ENCODE results near the gene RPS19.

RPS19 gene

DNA sequence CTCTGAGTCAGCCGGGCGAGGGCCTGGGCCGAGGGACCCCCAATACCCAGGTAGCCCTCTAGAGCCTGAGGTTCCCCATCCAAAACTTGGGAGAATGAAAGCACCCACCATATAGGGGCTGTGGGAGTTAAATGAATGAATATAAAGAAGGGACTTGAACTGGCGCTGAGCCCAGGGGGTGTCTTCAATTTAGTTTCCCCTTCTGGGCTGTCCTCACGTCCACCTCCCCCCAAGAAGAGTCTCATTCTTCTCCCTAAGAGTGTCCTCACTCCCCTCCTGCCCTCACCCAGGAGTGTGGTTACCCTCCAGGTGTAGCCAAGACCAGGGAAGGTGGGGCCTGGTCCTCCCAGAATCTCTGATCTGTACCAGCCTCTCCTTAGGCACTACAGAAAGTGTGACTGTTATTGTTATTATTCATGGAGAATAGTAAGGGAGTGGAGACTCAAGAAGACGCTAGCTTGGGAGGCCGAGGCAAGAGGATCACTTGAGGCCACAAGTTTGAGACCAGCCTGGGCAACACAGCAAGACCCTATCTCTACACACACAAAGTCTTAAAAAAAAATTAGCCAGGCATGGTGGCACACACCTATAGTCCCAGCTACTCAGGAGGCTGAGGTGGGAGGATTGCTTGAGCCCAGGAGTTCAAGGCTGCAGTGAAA is 19.7 kb downstream of the RPS19 start:
- DNase-seq: no peak

DNA sequence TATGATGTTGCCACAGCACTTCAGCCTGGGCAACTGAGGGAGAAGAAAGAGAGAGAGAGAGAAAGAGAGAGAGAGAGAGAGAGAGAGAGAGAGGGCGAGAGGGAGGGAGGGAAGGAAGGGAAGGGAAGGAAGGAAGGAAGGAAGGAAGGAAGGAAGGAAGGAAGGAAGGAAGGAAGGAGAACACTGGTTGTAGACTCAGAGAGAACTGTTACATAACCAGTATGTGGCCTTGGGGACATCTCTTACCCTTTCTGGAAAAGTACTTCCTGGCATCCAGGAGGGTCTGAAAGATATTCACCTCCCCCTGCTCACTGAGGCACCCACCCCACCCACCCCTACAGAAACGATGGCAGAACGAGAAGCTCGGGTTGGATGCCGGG is 20.3 kb downstream of the RPS19 start:
- DNase-seq: no peak

DNA sequence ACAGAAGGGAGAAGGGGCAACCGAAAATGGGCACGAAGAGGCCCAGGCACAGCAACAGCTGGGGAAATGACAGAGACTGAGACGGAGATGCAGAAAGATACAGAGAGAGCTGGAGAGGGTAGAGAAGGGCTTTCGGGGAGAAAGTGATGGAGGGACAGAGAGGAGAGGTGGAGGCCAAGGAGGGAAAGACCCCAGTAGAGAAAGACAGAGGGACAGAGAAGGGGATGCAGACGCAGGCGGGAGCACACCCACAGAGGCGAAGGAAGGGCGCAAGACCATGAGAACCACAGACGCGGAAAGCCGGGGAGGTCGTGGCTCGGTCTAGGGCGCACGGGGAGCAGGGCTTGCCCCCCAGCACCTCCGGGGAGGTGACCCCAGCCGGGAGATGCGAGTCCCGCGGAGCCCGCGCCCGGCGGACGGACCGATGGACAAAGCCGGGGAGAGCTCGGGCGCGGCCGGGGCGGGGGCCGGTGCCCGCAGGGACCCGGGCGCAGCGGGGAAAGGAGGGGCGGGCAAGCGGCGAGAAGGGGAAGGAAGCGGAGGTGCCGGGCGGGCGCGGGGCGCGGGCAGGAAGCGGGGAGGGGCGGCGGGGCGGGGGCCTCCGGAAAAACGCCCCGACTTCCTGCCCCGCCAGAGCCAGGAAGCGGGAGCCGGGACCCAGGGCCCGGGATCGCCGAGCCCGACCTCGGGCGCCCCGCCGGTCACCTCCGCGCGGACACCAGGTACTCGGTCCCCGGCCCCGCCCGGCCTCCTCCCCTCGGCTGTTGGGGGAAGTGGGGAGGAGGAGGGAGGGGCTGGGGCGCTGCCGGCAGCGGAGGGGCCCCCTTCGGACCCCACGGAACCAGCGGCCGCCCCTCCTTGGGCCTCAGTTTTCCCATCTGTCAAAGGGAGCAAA is 22.8 kb downstream of the RPS19 start, which contains the start of gene ARHGEF1:
Gene ARHGEF1 (plus strand): TSS at position 617 of the 895 bp plus-strand sequence. CDS start 4,899 bp downstream, outside the sequence.
- DNase-seq: no peak

DNA sequence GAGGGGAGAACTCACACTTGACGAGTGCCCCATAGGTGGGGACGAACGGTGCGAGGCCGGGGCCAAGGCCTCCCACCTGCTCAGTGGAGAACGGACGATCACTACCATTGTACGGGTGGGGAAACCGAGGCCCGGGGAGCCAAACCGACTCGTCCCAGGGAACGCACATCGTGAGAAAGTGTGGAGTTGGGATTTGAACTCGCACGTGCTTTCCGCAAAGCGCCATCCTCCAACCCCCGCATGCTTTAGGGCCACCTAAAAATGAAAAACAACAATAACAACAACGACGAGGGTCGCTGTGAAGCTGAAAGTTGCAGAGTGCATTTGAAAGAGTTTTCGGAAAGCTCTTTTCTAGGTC is 23.4 kb downstream of the RPS19 start:
- no peak for DNase-seq

DNA sequence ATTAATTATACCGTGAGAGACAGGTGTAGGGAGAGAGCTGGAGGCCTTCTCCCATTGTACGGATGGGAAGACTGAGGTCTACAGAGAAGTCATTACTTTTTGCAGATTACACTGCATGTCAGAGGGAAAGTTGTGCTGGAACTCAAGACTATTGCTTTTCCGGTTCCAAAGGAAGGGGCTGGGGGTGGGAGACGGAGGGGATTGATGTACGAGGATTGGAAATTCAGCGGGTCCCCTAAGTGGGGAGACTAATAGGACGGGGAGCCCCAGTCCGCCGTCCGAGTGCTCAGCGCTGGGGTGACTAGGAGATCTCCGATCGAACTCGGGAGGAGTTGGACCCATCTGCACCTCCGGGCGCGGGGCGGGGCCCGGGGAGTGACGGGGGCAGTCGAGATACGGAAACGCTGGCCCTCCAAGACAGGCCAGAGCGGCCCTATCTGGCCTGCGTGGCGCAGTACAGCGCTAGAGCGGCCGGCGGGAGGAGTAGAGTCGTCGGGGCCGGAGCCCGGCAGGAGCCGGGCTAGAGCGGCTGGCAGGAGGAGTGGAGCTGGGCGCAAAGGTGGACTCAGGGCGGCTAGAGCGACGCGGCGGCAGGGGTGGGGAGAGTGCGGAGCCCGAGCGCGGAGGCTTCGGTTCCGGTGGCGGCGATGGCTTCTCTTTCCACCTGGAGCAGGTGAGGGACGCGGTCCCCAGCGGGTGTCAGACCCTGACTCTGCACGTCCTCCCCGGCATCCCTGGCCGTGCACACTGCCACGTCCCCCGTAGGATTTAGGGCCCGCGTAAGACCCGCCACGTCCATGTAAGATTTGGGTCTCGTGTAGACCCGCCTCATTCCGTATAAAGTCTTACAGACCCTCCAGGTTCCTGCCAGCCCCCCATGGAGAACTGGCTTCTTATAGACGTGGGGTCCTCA is 24.0 kb downstream of the RPS19 start:
- DNase-seq: peak; percentile 99

DNA sequence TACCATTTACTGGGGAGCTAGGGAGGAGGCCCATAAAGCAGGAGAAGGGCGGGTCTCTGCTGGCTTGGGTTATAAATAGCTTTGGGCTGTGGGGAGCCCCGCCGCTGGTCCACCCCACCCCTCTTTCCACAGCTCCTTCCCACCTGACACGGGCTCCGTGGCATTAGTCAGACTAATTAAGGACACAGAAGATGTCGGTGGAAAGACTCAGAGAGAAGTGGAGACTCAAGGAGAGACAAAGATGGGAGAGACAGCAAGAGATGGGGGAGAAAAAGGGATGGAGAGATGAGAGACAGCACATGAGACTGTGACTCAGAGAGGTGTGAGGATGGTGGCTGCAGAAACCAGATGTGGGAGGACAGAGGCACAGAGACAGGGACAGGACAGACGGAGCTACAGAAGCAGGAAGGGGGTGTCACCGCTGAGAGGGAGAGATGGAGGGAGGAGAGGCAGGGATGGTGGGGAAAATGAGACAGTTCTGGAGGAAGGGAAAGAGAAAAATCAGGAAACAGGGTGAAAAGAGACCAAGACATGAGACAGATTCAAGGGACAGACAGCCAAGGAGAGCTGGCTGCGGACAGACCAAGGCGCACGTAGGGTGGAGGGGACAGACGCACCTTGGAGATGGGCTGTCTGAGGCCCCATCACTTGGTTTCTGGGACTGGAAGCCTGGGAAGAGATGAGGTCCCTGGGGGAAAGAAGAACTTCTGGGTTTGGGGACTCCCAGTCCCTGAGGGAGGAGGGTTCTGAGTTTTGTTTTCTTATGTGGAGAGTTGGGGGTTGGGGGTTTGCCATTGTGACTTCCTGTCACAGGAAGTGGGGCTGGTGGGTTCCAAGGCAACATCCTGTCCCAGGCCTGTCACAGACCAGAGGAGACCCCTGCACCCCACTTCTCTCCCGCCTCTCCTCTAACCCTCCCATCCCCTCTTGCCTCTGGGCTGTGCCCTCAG is 27.0 kb downstream of the RPS19 start:
- DNase-seq: no peak

DNA sequence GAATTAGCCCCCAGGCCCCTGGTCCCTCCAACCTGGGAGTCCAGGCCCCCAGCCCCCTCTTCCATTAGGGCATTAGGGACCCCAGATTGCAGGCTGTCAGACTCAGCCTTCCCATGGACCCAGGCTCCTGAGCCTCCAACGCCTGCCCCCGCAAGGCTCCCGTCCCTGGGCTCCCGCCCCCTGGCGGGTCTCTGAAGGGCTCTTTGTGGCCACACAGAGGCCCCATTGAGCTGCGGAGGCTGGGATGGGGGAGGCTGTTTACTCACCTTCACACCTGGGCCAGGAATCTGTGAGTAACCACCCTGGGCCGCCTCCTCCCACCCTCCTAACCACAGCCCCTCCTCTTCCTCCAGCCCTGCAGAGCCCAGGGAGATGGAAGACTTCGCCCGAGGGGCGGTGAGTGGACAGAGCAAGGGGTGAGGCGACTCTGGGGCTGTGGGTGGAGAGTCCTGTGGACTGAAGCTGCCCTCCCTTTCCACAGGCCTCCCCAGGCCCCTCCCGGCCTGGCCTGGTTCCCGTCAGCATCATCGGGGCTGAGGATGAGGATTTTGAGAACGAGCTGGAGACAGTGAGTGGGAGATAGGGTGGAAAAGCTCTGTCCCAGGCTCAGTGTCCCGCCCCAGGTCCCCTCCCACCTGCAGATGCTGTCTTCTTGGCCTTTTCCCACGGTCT is 27.8 kb downstream of the RPS19 start:
- peak; percentile 39 for DNase-seq

DNA sequence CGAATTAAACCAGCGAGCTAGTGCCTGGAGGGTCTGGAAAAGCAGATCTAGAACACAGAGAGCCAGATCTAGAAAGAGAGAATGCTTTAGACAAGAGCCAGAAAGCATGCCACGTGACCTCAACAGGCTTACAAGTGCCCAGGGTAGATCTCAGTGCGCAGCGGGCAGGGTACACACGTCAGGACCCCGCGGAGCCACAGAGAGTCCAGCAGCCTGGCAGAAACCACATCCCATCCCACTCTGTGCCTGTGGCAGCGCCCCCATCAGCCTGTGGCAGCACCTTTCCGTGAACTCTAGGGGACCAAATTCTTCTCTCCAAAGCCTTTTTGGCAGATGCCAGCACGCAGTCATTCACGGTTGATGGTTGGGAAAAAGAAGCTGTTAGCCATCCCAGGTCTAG is 28.9 kb downstream of the RPS19 start:
- no peak for DNase-seq

DNA sequence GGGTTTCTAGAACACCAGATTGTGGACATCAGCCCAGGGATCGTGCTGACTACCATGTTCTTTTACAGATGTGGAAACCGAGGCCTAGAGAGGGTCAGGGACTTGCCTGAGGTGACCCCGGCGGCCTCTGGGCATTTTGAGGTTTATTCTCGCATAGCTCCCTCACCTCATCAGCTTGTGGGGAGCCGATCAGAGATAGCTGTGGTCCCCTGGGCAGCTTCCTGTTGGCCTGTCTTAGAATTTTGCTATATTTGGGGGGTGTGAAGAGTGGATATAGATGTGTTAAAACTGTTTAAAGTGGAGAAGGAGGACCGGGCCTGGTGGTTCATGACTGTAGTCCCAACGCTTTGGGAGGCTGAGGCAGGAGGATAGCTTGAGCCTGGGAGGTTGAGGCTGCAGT is 29.8 kb downstream of the RPS19 start:
- no peak for DNase-seq

DNA sequence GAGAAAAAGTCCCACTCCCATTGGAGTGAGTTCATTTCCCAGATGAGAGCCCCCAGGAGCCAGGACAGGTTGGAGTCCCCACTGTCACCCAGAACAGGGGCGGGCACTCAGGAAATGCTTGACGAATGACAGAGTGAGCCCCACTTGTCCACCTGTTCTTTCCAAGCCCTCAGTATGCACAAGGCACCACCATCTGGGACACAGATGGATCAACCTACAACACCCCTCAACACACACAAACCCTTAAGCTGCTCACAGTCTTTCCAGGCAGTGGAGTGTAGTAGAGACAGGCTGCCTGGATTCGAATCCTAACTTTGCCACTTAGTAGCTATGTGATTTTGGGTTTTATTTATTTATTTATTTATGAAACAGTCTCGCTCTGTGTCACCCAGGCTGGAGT is 30.9 kb downstream of the RPS19 start:
- no peak for DNase-seq

DNA sequence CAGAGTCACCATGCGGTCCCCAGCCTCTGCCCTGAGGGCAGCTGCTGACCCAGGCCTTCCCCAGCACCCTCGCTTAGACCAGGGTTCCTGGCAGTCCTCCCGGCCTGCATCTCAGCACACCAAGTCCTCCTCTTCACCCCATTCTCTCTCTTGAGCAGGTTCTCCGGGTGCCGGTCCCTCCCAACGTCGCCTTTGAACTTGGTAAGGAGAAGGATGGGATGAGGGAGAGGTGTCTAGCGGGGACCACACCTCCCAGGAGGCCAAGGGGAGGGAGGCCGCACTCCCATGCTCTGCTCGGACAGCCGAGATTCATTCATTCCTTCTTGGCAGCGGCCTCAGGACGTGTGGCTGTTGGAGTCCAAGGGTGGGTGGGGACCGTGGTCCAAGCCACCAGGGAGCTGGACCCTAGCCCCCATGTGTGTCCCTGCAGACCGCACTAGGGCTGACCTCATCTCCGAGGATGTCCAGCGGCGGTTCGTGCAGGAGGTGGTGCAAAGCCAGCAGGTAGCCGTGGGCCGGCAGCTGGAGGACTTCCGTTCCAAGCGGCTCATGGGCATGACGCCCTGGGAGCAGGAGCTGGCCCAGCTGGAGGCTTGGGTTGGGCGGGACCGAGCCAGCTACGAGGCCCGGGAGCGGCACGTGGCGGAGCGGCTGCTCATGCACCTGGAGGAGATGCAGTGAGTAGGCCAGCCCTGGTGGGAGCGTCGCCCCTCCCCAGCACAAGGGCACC is 32.3 kb downstream of the RPS19 start:
- no peak for DNase-seq

DNA sequence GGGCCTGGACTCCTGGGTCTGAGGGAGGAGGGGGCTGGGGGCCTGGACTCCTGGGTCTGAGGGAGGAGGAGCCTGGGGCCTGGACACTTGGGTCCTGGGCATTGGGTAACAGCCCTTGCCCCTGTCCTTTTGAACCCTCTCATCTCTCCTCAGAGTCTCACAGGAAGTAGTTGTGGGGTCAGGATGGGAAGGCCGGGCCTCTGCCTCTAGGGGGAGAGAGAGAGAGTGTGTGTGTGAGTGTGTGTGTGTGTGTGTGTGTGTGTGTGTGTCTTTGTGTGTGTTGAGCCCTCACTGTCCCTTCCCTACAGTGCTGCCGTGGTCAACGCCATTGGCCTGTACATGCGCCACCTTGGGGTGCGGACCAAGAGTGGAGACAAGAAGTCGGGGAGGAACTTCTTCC is 33.8 kb downstream of the RPS19 start:
- DNase-seq: no peak

DNA sequence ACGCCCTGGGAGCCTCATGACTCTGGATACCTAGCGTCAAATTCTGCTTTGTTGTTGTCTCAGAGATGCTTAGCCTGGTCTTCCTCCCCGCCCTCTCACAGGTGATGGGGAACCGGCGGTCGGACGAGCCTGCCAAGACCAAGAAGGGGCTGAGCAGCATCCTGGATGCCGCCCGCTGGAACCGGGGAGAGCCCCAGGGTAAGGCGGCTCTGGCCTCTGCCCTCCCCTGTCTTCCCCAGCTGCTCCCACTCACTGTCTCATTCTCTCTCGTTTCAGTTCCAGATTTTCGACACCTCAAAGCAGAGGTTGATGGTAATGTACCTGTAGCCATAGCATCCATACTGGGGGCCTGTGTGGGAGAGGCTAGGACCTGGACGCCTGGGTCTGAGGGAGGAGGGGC is 34.3 kb downstream of the RPS19 start:
- DNase-seq: no peak

DNA sequence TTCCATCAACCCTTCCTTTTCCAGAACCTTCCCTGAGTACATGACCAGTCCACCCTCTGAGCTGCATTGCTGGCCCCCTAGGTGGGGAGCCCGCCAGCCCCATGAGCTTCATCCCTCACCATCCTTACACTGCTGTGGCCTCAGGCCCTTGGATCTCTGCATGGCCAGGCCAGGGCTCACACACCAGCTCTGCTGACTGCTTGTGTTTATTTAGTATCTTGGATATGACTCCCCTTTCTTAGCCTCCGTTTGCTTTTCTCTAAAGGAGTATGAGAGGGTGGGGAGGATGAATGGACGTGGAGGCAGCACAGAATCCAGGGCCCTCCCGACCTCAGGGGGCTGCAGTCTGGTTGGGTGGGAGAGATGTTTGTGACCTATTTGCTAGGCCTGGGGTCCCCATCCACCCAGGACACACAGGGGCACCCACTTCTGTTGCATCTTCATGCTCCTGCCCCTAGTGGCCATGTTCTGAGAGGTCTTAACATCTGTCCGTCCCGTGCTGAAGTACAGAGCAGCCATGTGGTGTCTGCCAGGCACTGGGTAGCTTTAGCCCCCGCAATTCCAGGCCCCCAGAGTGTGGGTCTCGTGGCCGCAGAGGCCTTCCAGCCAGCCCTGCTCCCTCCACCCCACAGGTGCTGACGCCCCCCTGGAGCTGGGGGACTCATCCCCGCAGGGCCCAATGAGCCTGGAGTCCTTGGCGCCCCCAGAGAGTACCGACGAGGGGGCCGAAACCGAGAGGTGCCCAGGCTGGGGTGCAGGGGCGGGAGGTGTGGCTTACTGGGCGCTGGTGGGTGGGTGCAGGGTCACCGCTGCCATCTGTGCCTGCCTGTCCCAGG is 35.9 kb downstream of the RPS19 start:
- no peak for DNase-seq

DNA sequence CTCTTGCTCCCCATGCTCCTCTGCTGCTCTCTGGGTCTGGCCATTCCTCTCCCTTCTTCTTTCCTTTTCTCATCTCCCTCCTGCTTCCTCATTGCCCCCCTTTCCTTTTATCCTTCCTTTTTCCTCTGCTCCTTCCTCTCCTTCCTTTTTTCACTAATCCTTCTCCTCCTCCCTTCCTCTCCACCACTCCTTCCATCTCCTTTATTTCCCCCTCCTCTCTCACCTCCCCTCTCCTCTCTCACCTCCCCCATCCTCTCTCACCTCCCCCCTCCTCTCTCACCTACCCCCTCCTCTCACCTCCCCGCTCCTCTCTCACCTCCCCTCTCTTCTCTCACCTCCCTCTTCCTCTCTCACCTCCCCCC is 36.5 kb downstream of the RPS19 start:
- no peak for DNase-seq

DNA sequence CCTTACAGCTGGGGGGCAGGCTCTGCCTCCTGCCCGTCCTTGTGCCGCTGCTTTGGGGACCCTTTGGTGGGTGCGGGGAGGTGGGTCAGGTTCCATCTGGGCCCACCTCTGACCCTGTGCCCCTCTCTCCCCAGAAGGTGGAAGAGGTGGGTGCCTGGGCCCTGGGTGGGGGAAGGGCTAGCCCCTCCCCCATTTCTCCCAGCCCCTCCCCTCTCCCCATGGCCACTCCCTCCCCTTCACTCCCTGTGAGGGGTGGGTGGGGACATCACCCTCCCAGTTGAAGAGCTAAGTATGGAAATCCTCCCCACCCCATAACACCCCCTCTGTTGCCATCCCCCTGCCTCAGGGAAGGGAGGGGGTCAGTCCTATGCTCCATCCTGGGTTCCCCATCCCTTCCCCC is 37.1 kb downstream of the RPS19 start:
- no peak for DNase-seq

DNA sequence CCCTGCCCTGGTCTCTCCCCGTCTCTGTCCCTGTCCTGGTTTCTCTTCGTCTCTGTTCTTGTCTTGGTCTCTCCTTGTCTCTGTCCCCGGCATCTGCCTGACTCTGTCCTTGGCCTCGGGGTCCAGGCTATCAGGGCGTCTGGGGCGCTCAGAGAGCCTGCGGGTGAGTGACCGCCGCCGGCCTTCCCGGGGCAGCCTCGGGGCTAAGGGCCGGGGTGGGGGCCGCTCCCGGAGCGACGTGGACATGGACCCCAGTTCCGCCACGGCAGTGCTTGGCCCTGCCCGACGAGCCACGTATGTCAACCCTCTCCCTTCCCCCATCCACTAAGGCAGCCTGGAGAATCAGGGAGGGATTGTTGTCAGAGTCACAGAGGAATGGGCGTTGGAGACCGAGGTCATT is 37.8 kb downstream of the RPS19 start:
- no peak for DNase-seq

DNA sequence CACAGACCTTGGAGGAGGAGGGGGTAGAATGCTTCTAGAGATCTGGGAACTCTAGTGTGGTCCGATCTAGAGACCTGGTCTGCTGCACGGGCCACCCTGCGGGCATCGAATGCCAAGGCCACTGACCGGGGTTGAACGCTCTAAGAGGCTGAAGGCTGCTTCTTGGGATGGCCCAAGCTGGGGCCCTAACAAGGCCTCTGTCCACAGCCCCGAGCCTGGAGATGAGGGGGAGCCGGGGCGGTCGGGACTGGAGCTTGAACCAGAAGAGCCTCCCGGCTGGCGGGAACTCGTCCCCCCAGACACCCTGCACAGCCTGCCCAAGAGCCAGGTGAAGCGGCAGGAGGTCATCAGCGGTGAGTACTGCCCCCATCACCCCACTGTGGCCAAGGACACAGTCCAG is 38.2 kb downstream of the RPS19 start:
- no peak for DNase-seq

DNA sequence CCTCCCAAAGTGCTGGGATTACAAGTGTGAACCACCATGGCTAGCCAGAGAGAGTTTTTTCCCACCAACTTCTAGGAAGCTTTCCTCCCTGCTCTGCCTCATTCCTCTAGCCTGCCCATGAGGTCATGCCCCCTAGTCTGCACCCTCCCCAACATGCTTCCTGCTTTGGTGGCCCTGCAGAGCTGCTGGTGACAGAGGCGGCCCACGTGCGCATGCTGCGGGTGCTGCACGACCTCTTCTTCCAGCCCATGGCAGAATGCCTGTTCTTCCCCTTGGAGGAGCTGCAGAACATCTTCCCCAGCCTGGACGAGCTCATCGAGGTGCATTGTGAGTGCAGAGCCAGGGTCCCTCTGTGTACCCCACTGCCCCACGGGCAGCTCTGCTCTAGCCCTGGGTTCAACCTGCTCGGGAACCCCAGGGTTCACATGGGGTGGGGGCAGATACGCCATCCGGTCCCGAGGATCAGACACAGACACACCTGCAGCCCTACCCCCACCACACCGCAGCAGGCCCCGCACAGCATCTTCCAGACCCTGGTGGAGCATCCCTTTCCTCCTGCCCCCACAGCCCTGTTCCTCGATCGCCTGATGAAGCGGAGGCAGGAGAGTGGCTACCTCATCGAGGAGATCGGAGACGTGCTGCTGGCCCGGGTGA is 41.8 kb downstream of the RPS19 start:
- no peak for DNase-seq

DNA sequence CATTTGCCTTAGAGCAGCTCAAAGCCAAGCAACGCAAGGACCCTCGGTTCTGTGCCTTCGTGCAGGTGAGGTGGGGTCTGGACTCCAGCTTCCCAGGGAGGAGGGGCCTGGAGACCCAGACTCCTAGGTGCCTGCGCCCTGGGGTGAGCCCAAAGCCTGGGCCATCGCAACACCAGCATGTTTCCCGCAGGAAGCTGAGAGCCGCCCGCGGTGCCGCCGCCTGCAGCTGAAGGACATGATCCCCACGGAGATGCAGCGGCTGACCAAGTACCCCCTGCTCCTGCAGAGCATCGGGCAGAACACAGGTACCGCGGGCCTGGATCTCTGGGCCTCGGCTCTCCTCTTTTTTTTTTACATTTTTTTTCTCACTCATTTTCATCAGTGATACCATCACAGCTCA is 42.5 kb downstream of the RPS19 start:
- DNase-seq: no peak

Data from NCI-H526 treated with DMSO at 0.1 percent for 48 hours (cell line).